OCI-LY1 (cell line): ENCODE measurements around the gene IPCEF1.

ENCODE experiments used
- H2AFZ ChIP-seq: fragments of 200-600 bp; sonication (generic), shearing (Covaris generic); 2 replicates; pipeline ENCODE4 v1.6.0; 2014; ENCODE audit warnings: antibody characterized with exemption, mild to moderate bottlenecking, low read length
- H3F3A ChIP-seq: fragments of 200-600 bp; sonication (generic), shearing (Covaris generic); 2 replicates; pipeline ENCODE4 v1.6.0; 2014; ENCODE audit warnings: mild to moderate bottlenecking, antibody characterized with exemption, low read length, moderate library complexity; ENCODE audit not compliant: insufficient read depth
- H3K27ac ChIP-seq: fragments of 200-600 bp; sonication (generic); 2 replicates; pipeline ENCODE4 v1.5.1; 2014; ENCODE audit warnings: low read length, mixed run types, mild to moderate bottlenecking, low read depth; ENCODE audit not compliant: poor library complexity, severe bottlenecking
- H3K27me3 ChIP-seq: fragments of 200-600 bp; sonication (generic); 2 replicates; pipeline ENCODE4 v1.6.0; 2014; ENCODE audit warnings: antibody characterized with exemption, mild to moderate bottlenecking, low read length, moderate library complexity; ENCODE audit not compliant: insufficient read depth
- H3K36me3 ChIP-seq: fragments of 200-600 bp; sonication (generic); 2 replicates; pipeline ENCODE4 v1.6.1; 2014; ENCODE audit warnings: mild to moderate bottlenecking, antibody characterized with exemption, low read length, moderate library complexity, mixed read lengths; ENCODE audit not compliant: insufficient read depth
- H3K4me1 ChIP-seq: fragments of 200-600 bp; sonication (generic); 2 replicates; pipeline ENCODE4 v1.5.1; 2014; ENCODE audit warnings: mild to moderate bottlenecking, low read length, moderate library complexity; ENCODE audit not compliant: insufficient read depth, severe bottlenecking
- H3K4me2 ChIP-seq: fragments of 200-600 bp; sonication (generic), shearing (Covaris generic); 2 replicates; pipeline ENCODE4 v1.6.1; 2014; ENCODE audit warnings: low read length
- H3K4me3 ChIP-seq: fragments of 200-600 bp; sonication (generic); 2 replicates; pipeline ENCODE4 v1.5.1; 2014; ENCODE audit warnings: low read length, low read depth, mild to moderate bottlenecking, mixed read lengths; ENCODE audit not compliant: poor library complexity, severe bottlenecking
- H3K79me2 ChIP-seq: fragments of 200-600 bp; shearing (Covaris generic); 2 replicates; pipeline ENCODE4 v1.6.1; 2016; ENCODE audit warnings: mixed run types, low read length, mixed read lengths; ENCODE audit not compliant: insufficient read depth
- H3K9ac ChIP-seq: fragments of 200-600 bp; sonication (generic), shearing (Covaris generic); 2 replicates; pipeline ENCODE4 v1.6.1; 2014; ENCODE audit warnings: mild to moderate bottlenecking, low read length, mixed read lengths
- H3K9me2 ChIP-seq: fragments of 200-600 bp; sonication (generic), shearing (Covaris generic); 2 replicates; pipeline ENCODE4 v1.6.1; 2014; ENCODE audit warnings: low read depth, mild to moderate bottlenecking, low read length, mixed read lengths
- H3K9me3 ChIP-seq: fragments of 200-600 bp; shearing (Covaris generic); 2 replicates; pipeline ENCODE4 v1.6.1; 2014; ENCODE audit warnings: low read length, mixed read lengths
- H4K20me1 ChIP-seq: fragments of 200-600 bp; sonication (generic), shearing (Covaris generic); 2 replicates; pipeline ENCODE4 v1.6.0; 2016; ENCODE audit warnings: mild to moderate bottlenecking, low read length; ENCODE audit not compliant: insufficient read depth
- EZH2 ChIP-seq: fragments of 200-600 bp; sonication (generic), shearing (Covaris generic); IDR thresholded peaks from 2 replicates; pipeline ENCODE4 v1.8.0; 2017; ENCODE audit warnings: borderline replicate concordance, mixed run types, mild to moderate bottlenecking, antibody characterized with exemption, low read length, moderate library complexity, mixed read lengths
- TF ChIP-seq, protein P1 (sequence below): fragments of 200-600 bp; sonication (generic), shearing (Covaris generic); IDR thresholded peaks from 2 replicates; pipeline ENCODE4 v1.5.1; 2017; ENCODE audit warnings: mild to moderate bottlenecking, antibody characterized with exemption, low read length, moderate library complexity, mixed read lengths

The IPCEF1 gene

DNA sequence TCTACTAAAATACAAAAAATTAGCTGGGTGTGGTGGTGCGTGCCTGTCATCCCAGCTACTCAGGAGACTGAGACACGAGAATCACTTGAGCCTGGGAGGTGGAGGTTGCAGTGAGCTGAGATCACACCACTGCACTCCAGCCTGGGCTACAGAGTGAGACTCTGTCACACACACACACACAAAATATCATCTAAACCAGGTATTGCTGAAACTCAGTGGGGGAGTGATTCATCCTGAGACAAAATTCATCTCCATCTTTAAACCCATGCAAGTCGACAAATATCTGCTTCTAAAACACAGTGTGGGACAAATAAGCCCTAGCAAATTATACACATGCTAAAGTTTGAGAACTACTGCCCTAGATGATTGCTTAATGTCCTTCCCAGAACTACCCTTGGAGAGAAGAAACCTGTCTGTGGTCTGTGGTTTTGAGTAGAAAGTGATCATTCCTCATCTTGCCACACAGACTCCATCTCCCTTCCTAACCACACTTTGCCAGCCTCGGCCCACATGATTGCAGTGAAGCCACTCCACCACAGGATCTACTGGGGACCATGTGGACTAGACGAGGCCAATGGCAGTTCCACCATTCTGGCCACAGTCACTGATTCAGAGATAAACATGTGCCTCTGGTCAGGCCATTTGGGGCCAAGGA lies 187.3 kb downstream of the IPCEF1 start:
- Histone ChIP-seq H3K9ac (no peak overlapping the region), H3K4me3 (no peak overlapping the region), H3K4me1 (no peaks in the 10 kb centered on the region), H3K79me2 (no peaks in the 10 kb centered on the region), H3K36me3 (no peaks in the 10 kb centered on the region), H3K4me2 (no peak overlapping the region), H3K27ac (no peak overlapping the region), H3K27me3 (no peaks in the 10 kb centered on the region), H3K9me2 (no peaks in the 10 kb centered on the region), H4K20me1 (no peaks in the 10 kb centered on the region), H3K9me3 (no peaks in the 10 kb centered on the region), H3F3A (no peaks in the 10 kb centered on the region), H2AFZ (no peak overlapping the region)
- TF ChIP-seq, protein P1, sequence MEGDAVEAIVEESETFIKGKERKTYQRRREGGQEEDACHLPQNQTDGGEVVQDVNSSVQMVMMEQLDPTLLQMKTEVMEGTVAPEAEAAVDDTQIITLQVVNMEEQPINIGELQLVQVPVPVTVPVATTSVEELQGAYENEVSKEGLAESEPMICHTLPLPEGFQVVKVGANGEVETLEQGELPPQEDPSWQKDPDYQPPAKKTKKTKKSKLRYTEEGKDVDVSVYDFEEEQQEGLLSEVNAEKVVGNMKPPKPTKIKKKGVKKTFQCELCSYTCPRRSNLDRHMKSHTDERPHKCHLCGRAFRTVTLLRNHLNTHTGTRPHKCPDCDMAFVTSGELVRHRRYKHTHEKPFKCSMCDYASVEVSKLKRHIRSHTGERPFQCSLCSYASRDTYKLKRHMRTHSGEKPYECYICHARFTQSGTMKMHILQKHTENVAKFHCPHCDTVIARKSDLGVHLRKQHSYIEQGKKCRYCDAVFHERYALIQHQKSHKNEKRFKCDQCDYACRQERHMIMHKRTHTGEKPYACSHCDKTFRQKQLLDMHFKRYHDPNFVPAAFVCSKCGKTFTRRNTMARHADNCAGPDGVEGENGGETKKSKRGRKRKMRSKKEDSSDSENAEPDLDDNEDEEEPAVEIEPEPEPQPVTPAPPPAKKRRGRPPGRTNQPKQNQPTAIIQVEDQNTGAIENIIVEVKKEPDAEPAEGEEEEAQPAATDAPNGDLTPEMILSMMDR, result no peak
- TF ChIP-seq EZH2, result no peak

DNA sequence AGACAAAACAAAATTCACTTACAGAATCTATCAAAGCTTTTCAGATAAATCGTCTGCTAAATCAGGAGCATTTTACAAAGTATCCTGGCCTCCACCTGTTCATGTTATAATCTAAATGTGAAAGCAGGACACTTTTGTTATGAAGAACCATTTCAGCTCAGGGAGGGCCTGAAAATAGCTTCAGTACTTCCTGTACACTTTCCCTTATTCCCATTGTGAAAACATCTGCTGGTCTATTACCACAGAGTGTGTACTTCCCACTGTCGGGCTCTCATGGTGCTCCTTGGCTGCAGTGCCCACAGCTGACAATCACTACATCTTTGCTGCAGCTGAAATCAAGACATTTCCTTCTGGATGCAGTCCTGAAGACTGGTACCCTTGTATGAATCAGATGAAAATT lies 189.5 kb downstream of the IPCEF1 start:
- H3K79me2 ChIP-seq, result no peaks in the 10 kb centered on the region
- H3K27me3 ChIP-seq, result no peaks in the 10 kb centered on the region
- no peak overlapping the region for H3K4me3 ChIP-seq
- no peaks in the 10 kb centered on the region for H3F3A ChIP-seq
- TF ChIP-seq EZH2, result no peak
- TF ChIP-seq, protein P1, result no peak
- no peak overlapping the region for H3K4me2 ChIP-seq
- no peaks in the 10 kb centered on the region for H3K9me3 ChIP-seq
- no peak overlapping the region for H3K27ac ChIP-seq
- H3K4me1 ChIP-seq, result no peaks in the 10 kb centered on the region
- H2AFZ ChIP-seq, result no peak overlapping the region
- H4K20me1 ChIP-seq, result no peaks in the 10 kb centered on the region
- no peaks in the 10 kb centered on the region for H3K9me2 ChIP-seq
- no peaks in the 10 kb centered on the region for H3K36me3 ChIP-seq
- H3K9ac ChIP-seq, result no peak overlapping the region

DNA sequence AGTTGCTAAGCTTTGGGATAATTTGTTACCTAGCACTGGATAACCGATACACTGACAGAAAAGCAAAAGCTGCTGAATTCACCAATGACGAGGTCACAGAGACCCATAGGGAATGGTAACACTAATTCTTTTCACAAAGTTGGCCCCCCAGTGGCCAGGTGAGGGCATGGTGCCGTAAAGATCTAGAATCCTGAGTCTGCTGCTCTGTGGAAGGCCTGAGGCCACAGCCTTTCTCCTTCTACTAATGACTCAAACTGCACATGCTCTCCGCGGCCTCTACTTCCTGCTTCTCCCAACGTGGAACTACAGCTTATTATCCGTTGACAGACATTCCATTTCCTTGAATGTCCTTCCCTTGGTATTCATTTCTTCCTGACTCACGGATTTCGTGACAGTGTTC lies 190.5 kb downstream of the IPCEF1 start:
- Histone ChIP-seq H2AFZ (no peak overlapping the region), H3K9me2 (no peaks in the 10 kb centered on the region), H3K4me3 (no peak overlapping the region), H3F3A (no peaks in the 10 kb centered on the region), H3K4me2 (no peak overlapping the region), H3K9ac (no peak overlapping the region), H3K4me1 (no peaks in the 10 kb centered on the region), H3K27ac (no peak overlapping the region), H3K36me3 (no peaks in the 10 kb centered on the region), H4K20me1 (no peaks in the 10 kb centered on the region), H3K79me2 (no peaks in the 10 kb centered on the region), H3K27me3 (no peaks in the 10 kb centered on the region), H3K9me3 (no peaks in the 10 kb centered on the region)
- TF ChIP-seq, protein P1, result peak; percentile 47
- TF ChIP-seq EZH2, result no peak
